ENCODE data around the gene FLYWCH2. TPM values are rescaled to one million over a fixed set of nuclear protein-coding genes. Genes with fewer than 3 reads are reported as not detected.
A peak's percentile ranks its signal among the peaks of the same experiment; 100 is the strongest.

FLYWCH2 gene
- total and polyA plus RNA-seq, 2 experiments from 2014 or later, result 48.6 to 60.3 TPM

GRCh38 chr16:2874032-2874911, 8.7 kb upstream of the FLYWCH2 start:
- H3K9me3 ChIP-seq (ENCODE audit: low read depth), result no peaks in the 10 kb centered on the region
- H3K27me3 ChIP-seq (replicated peaks; ENCODE audit: insufficient read depth), result no peaks in the 10 kb centered on the region
- no peak overlapping the region for H3K4me3 ChIP-seq
- no peaks in the 10 kb centered on the region for H4K20me1 ChIP-seq (ENCODE audit: insufficient read depth)
- in situ Hi-C loops (cut with MboI), result no loop called here
- H3F3A ChIP-seq (ENCODE audit: insufficient read depth), result no peaks in the 10 kb centered on the region
- H2AFZ ChIP-seq, result peak overlapping the region; percentile 66
- no peaks in the 10 kb centered on the region for H3K4me1 ChIP-seq (ENCODE audit: insufficient read depth)
- no peak overlapping the region for H3K4me2 ChIP-seq (ENCODE audit: unreplicated experiment)
- H3K27ac ChIP-seq, result no peak overlapping the region
- no peak for DNase-seq
- no peaks in the 10 kb centered on the region for H3K79me2 ChIP-seq (ENCODE audit: insufficient read depth)
- H3K9ac ChIP-seq, result no peak overlapping the region
- no peak for TF ChIP-seq EZH2 (IDR thresholded peaks at IDR 0.05; ENCODE audit: insufficient read depth, poor library complexity, severe bottlenecking)
- TF ChIP-seq EZH2phosphoT487 (IDR thresholded peaks at IDR 0.05; ENCODE audit: insufficient read depth, low read depth), result no peak
- 55 to 56% methylated on average over 19 to 21 of the region's 21 CpGs for WGBS, 2 experiments (ENCODE audit: low coverage in 1 of 2, low lambda C conversion rate in 2 of 2, missing lambda C conversion rate in 2 of 2)
- no peaks in the 10 kb centered on the region for H3K36me3 ChIP-seq (ENCODE audit: low read depth)
- H3K9me2 ChIP-seq (ENCODE audit: insufficient read depth), result no peaks in the 10 kb centered on the region

- Histone ChIP-seq H2AFZ (peak overlapping the region; percentile 66), H3K9ac (no peak overlapping the region), H3K9me2 (ENCODE audit: insufficient read depth) (no peaks in the 10 kb centered on the region), H3K4me2 (ENCODE audit: unreplicated experiment) (no peak overlapping the region), H3K4me1 (ENCODE audit: insufficient read depth) (no peaks in the 10 kb centered on the region), H3K4me3 (no peak overlapping the region), H3K79me2 (ENCODE audit: insufficient read depth) (no peaks in the 10 kb centered on the region), H3K27me3 (replicated peaks; ENCODE audit: insufficient read depth) (no peaks in the 10 kb centered on the region), H3K27ac (no peak overlapping the region), H3K36me3 (ENCODE audit: low read depth) (no peaks in the 10 kb centered on the region), H3K9me3 (ENCODE audit: low read depth) (no peaks in the 10 kb centered on the region), H4K20me1 (ENCODE audit: insufficient read depth) (no peaks in the 10 kb centered on the region), H3F3A (ENCODE audit: insufficient read depth) (no peaks in the 10 kb centered on the region)
- peak; percentile 86 for DNase-seq
- in situ Hi-C loops (cut with MboI), result no loop called here
- 12 to 13% methylated on average over 25 of the region's 25 CpGs for WGBS, 2 experiments (ENCODE audit: low coverage in 1 of 2, low lambda C conversion rate in 2 of 2, missing lambda C conversion rate in 2 of 2)
- TF ChIP-seq EZH2 (IDR thresholded peaks at IDR 0.05; ENCODE audit: insufficient read depth, poor library complexity, severe bottlenecking), result no peak
- no peak for TF ChIP-seq EZH2phosphoT487 (IDR thresholded peaks at IDR 0.05; ENCODE audit: insufficient read depth, low read depth)
Observed at GRCh38 chr16:2874912-2875362, 8.1 kb upstream of the FLYWCH2 start.

- no peaks in the 10 kb centered on the region for H4K20me1 ChIP-seq (ENCODE audit: insufficient read depth)
- no peak for DNase-seq
- no peak overlapping the region for H3K4me3 ChIP-seq
- H2AFZ ChIP-seq, result no peak overlapping the region
- H3K9me3 ChIP-seq (ENCODE audit: low read depth), result no peaks in the 10 kb centered on the region
- peaks cover 5% of the 10 kb centered on the region; the same call in 1 of the 2 replicates for H3K4me1 ChIP-seq (ENCODE audit: insufficient read depth)
- no peaks in the 10 kb centered on the region for H3F3A ChIP-seq (ENCODE audit: insufficient read depth)
- H3K79me2 ChIP-seq (ENCODE audit: insufficient read depth), result peaks cover 18% of the 10 kb centered on the region
- H3K4me2 ChIP-seq (ENCODE audit: unreplicated experiment), result no peak overlapping the region
- no peaks in the 10 kb centered on the region for H3K9me2 ChIP-seq (ENCODE audit: insufficient read depth)
- no peak overlapping the region for H3K27ac ChIP-seq
- no peak overlapping the region for H3K9ac ChIP-seq
- 68 to 69% methylated on average over 6 of the region's 6 CpGs for WGBS, 2 experiments (ENCODE audit: low coverage in 1 of 2, low lambda C conversion rate in 2 of 2, missing lambda C conversion rate in 2 of 2)
- H3K27me3 ChIP-seq (replicated peaks; ENCODE audit: insufficient read depth), result no peaks in the 10 kb centered on the region
- no peak for TF ChIP-seq EZH2phosphoT487 (IDR thresholded peaks at IDR 0.05; ENCODE audit: insufficient read depth, low read depth)
- TF ChIP-seq EZH2 (IDR thresholded peaks at IDR 0.05; ENCODE audit: insufficient read depth, poor library complexity, severe bottlenecking), result no peak
- H3K36me3 ChIP-seq (ENCODE audit: low read depth), result no peaks in the 10 kb centered on the region
- in situ Hi-C loops (cut with MboI), result no loop called here
Observed at GRCh38 chr16:2879854-2880508, 3.0 kb upstream of the FLYWCH2 start.

GRCh38 chr16:2881783-2882649, 999 bp upstream of the FLYWCH2 start:
- Histone ChIP-seq H2AFZ (peak overlapping the region; percentile 91), H4K20me1 (ENCODE audit: insufficient read depth) (no peaks in the 10 kb centered on the region), H3K9ac (peak overlapping the region; percentile 93), H3K4me1 (ENCODE audit: insufficient read depth) (peaks cover 5% of the 10 kb centered on the region; the same call in 1 of the 2 replicates), H3K27me3 (replicated peaks; ENCODE audit: insufficient read depth) (no peaks in the 10 kb centered on the region), H3K79me2 (ENCODE audit: insufficient read depth) (peaks cover 38% of the 10 kb centered on the region), H3K4me3 (peak overlapping the region; percentile 96), H3F3A (ENCODE audit: insufficient read depth) (peaks cover 5% of the 10 kb centered on the region; the same call in 1 of the 2 replicates), H3K9me2 (ENCODE audit: insufficient read depth) (no peaks in the 10 kb centered on the region), H3K4me2 (ENCODE audit: unreplicated experiment) (peak overlapping the region; percentile 76), H3K9me3 (ENCODE audit: low read depth) (no peaks in the 10 kb centered on the region), H3K27ac (peak overlapping the region; percentile 89), H3K36me3 (ENCODE audit: low read depth) (no peaks in the 10 kb centered on the region)
- DNase-seq, result peak; percentile 70
- TF ChIP-seq EZH2 (IDR thresholded peaks at IDR 0.05; ENCODE audit: insufficient read depth, poor library complexity, severe bottlenecking) (no peak), EZH2phosphoT487 (IDR thresholded peaks at IDR 0.05; ENCODE audit: insufficient read depth, low read depth) (no peak)
- in situ Hi-C loops (cut with MboI), result no loop called here
- 7 to 8% methylated on average over 30 to 48 of the region's 52 CpGs for WGBS, 2 experiments (ENCODE audit: low coverage in 1 of 2, low lambda C conversion rate in 2 of 2, missing lambda C conversion rate in 2 of 2)

Measured in GM23248 (cell line).